ENCODE results near the gene KIF11.

KIF11 gene

DNA sequence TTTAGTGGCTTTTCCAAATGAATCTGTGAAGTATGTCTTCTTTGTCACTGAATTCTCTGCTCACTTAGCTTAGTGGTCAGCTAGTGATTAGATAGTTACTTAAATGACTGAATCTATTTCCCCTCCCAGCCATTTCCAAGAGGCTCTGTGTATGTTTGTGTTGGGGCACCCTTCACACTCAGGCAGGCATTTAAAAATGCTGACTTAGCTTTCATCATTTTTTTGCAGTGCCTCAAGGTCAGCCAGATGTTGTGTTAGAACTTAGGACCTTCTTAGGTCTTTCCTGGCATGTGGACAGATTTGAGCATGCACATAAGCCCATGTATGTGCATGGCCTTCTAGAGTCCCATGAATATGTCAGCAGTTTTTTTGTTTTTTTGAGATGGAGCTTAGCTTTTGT is 71.4 kb downstream of the KIF11 start:
- no peaks in the 10 kb centered on the region for H3K4me1 ChIP-seq (ENCODE audit: insufficient read depth, low read length)
- H3K27me3 ChIP-seq (ENCODE audit: insufficient read depth, low read length) = no peaks in the 10 kb centered on the region
- H2AFZ ChIP-seq (ENCODE audit: low read depth, low read length) = no peak overlapping the region
- no peaks in the 10 kb centered on the region for H3K9me3 ChIP-seq (ENCODE audit: low read length)
- no peak overlapping the region for H3K4me3 ChIP-seq (ENCODE audit: low read length)
- H3K36me3 ChIP-seq (ENCODE audit: insufficient read depth, low read length) = no peaks in the 10 kb centered on the region

DNA sequence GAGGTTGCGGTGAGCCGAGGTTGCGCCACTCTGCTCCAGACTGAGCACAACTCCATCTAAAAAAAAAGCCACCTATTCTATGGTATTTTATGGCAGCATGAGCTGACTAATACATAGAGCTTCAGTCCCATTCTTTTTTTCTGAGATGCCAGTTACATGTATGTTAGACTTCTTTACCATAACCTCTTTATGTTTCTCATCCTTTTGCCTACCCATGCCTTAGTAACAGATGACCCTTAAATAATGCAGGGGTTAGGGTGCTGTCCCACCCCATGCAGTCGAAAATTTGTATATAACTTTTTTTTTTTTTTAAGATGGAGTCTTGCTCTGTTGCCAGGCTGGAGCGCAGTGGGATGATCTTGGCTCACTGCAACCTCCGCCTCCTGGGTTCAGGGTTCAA is 74.1 kb downstream of the KIF11 start:
- no peak overlapping the region for H3K4me3 ChIP-seq (ENCODE audit: low read length)
- no peaks in the 10 kb centered on the region for H3K27me3 ChIP-seq (ENCODE audit: insufficient read depth, low read length)
- no peaks in the 10 kb centered on the region for H3K9me3 ChIP-seq (ENCODE audit: low read length)
- H2AFZ ChIP-seq (ENCODE audit: low read depth, low read length) = no peak overlapping the region
- no peaks in the 10 kb centered on the region for H3K4me1 ChIP-seq (ENCODE audit: insufficient read depth, low read length)
- no peaks in the 10 kb centered on the region for H3K36me3 ChIP-seq (ENCODE audit: insufficient read depth, low read length)

DNA sequence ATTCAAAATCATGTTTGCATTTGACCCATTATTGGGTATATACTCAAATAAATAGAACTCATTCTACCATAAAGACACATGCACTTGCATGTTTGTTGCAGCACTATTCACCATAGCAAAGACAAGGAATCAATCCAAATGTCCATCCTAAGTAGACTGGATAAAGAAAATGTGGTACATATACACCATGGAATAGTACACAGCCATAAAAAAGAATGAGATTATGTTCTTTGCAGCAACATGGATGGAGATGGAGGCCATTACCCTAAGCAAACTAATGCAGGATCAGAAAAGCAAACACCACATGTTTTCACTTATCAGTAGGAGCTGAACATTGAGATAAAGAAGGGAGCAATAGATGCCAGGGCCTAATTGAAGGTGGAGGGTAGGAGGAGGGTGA is 84.8 kb downstream of the KIF11 start:
- Histone ChIP-seq H3K36me3 (ENCODE audit: insufficient read depth, low read length) (no peaks in the 10 kb centered on the region), H3K27me3 (ENCODE audit: insufficient read depth, low read length) (no peaks in the 10 kb centered on the region), H3K4me3 (ENCODE audit: low read length) (no peak overlapping the region), H3K9me3 (ENCODE audit: low read length) (no peaks in the 10 kb centered on the region), H3K4me1 (ENCODE audit: insufficient read depth, low read length) (no peaks in the 10 kb centered on the region), H2AFZ (ENCODE audit: low read depth, low read length) (no peak overlapping the region)

DNA sequence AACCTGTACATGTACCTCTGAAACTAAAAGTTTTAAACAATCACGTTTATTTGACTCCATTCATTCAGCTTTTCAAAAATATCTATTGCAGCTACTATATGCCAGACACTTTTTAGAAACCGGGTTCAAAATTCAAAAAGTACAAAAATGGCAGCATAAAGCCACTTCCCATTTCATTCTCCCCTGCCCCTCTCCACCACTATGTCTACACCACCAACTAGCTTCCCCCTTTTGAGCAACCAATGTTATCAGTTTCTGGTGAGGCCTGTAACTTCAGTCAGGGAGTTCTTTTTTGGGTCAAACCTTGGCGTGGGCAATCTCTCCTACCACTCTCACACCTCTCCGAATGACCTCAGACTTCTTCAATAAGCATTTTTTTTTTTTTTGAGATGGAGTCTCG is 85.3 kb downstream of the KIF11 start:
- H3K4me1 ChIP-seq (ENCODE audit: insufficient read depth, low read length) = no peaks in the 10 kb centered on the region
- no peak overlapping the region for H3K4me3 ChIP-seq (ENCODE audit: low read length)
- no peaks in the 10 kb centered on the region for H3K9me3 ChIP-seq (ENCODE audit: low read length)
- peaks cover 2% of the 10 kb centered on the region for H3K27me3 ChIP-seq (ENCODE audit: insufficient read depth, low read length)
- H3K36me3 ChIP-seq (ENCODE audit: insufficient read depth, low read length) = no peaks in the 10 kb centered on the region
- no peak overlapping the region for H2AFZ ChIP-seq (ENCODE audit: low read depth, low read length)

DNA sequence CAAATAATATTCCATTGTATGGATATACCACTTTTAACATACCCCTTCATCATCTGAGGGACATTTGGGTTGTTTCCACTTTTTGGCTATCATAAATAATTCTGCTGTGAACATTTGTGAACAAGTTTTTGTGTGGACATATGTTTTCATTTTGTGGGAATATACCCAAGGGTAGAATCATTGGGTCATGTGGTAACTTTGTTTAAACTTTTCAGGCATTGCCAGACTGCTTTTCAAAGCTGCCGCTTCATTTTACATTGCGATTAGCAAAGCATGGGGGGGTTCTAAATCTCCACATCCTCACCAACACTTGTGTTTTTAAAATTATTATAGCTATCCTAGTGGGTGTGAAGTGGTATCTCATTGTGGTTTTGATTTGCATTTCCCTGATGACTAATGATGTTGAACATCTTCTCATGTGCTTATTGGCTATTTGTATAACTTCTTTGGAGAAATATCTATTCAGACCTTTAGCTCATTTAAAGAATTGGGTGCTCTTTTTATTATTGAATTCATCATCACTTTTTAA is 88.4 kb downstream of the KIF11 start:
- H2AFZ ChIP-seq (ENCODE audit: low read depth, low read length) = no peak overlapping the region
- H3K9me3 ChIP-seq (ENCODE audit: low read length) = no peaks in the 10 kb centered on the region
- H3K36me3 ChIP-seq (ENCODE audit: insufficient read depth, low read length) = no peaks in the 10 kb centered on the region
- H3K4me3 ChIP-seq (ENCODE audit: low read length) = no peak overlapping the region
- no peaks in the 10 kb centered on the region for H3K4me1 ChIP-seq (ENCODE audit: insufficient read depth, low read length)
- H3K27me3 ChIP-seq (ENCODE audit: insufficient read depth, low read length) = peaks cover 4% of the 10 kb centered on the region

DNA sequence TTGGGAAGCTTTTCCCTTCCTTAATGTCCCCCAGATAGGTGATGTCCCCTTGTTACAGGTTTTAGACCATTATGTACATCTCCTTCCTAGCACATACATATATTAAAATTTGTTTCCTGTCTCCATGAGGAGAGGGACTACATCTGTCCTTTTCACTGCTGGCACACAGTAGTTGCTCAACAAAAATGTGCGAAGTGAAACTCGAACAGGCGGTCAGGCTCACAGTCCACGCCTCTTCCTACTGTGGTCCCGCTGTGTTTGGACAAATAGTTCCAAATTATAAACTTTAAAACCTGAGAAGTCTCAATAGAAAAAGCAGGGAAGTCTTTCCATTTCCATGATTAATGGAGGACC is 95.6 kb downstream of the KIF11 start:
- Histone ChIP-seq H2AFZ (ENCODE audit: low read depth, low read length) (peak overlapping the region; percentile 70), H3K4me3 (ENCODE audit: low read length) (no peak overlapping the region), H3K36me3 (ENCODE audit: insufficient read depth, low read length) (no peaks in the 10 kb centered on the region), H3K9me3 (ENCODE audit: low read length) (peaks cover 11% of the 10 kb centered on the region), H3K4me1 (ENCODE audit: insufficient read depth, low read length) (no peaks in the 10 kb centered on the region), H3K27me3 (ENCODE audit: insufficient read depth, low read length) (peaks cover 62% of the 10 kb centered on the region)

DNA sequence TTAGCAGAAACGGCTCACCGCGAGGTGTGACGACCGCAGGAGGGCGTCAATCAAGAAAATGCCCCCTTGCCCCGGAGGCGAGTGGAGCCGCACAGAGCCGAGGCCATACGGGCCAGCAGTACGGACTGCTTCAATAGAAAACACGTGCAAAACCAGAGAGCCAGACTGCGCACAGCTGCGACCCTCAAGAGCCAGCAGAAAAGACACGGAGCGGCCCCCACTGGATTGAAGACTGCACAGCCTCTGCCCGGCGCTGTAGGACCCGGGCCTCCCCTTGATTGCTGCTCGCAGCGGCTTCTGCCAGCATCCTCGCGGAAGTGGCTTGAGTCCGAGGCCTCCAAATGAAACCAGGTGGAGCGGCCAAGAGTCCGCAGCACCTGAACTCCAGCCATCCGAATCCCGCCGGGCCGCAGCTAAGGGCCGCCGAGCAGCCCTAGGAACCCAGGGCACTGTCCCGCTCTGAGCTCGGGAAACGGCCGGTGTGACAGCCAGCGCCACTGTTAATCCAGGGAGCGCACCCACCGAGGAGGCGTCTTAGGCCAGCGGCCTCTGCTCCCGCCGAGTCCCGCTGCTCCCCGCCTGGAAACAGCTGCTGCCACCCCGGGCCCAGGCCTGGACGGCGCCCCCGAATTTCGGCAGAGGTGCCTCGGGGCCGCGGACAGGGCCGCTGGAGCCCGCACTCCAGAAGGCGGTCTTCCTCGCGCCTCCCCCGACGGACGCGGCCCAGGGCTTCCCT is 96.2 kb downstream of the KIF11 start:
- Histone ChIP-seq H3K4me3 (ENCODE audit: low read length) (peak overlapping the region; percentile 16), H3K9me3 (ENCODE audit: low read length) (peaks cover 11% of the 10 kb centered on the region), H2AFZ (ENCODE audit: low read depth, low read length) (peak overlapping the region; percentile 70), H3K4me1 (ENCODE audit: insufficient read depth, low read length) (no peaks in the 10 kb centered on the region), H3K27me3 (ENCODE audit: insufficient read depth, low read length) (peaks cover 68% of the 10 kb centered on the region), H3K36me3 (ENCODE audit: insufficient read depth, low read length) (no peaks in the 10 kb centered on the region)

DNA sequence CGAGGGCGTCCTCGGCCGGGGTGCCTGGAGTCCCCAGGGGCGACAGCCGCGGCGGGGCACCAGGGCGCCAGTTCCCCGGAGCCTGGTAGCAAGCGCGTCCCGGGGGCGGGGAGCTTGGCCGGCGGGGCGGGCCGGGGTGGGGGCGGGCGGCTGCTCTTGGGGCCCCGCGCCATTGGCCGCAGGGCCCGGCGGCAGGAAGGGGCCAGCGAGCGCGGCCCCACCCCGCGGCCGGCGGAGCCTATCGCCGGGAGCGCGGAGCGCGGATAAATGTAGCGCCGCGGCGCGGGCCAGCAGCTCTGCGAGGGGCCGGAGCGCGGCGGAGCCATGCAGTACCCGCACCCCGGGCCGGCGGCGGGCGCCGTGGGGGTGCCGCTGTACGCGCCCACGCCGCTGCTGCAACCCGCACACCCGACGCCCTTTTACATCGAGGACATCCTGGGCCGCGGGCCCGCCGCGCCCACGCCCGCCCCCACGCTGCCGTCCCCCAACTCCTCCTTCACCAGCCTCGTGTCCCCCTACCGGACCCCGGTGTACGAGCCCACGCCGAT is 96.8 kb downstream of the KIF11 start, which contains the start of gene HHEX:
HHEX (plus strand) TSS at position 293 of the 548 bp plus-strand sequence; CDS start at position 325, 32 bp downstream.
- no peaks in the 10 kb centered on the region for H3K4me1 ChIP-seq (ENCODE audit: insufficient read depth, low read length)
- peak within 1 kb of the TSS; percentile 85 for H2AFZ ChIP-seq (ENCODE audit: low read depth, low read length)
- peaks cover 74% of the 10 kb centered on the region for H3K27me3 ChIP-seq (ENCODE audit: insufficient read depth, low read length)
- no peaks in the 10 kb centered on the region for H3K36me3 ChIP-seq (ENCODE audit: insufficient read depth, low read length)
- H3K9me3 ChIP-seq (ENCODE audit: low read length) = peaks cover 11% of the 10 kb centered on the region
- peak within 1 kb of the TSS; percentile 16 for H3K4me3 ChIP-seq (ENCODE audit: low read length)

DNA sequence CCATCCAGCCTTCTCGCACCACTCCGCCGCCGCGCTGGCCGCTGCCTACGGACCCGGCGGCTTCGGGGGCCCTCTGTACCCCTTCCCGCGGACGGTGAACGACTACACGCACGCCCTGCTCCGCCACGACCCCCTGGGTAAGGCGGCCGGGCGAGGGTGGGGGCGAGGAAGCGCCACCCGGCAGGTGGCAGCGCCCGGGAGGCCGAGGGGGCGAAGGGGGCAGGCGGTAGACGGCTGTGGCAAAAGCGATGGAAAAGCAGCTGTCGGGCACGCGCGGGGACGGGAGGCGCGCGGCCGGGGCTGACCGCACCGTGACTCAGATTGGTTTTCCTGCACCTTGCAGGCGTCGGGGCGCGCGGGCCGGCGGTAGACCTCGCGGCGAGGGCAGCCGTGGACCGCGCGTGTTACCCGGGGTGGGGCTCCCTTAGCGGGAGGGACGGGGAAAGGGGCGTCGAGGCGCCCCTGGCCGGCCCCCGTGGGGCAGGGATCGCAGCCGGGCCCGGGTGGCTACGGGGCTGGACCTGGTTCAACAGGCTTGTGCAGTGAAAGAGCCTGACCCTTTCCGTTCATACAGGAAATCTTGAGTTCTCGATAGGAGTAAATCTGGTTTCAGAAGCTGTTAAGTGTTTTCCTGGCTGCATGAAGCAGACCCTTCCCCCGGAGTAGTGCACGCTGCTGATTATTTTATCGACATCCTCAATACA is 97.4 kb downstream of the KIF11 start:
- peak overlapping the region; percentile 85 for H2AFZ ChIP-seq (ENCODE audit: low read depth, low read length)
- H3K27me3 ChIP-seq (ENCODE audit: insufficient read depth, low read length) = peaks cover 80% of the 10 kb centered on the region
- peaks cover 11% of the 10 kb centered on the region for H3K9me3 ChIP-seq (ENCODE audit: low read length)
- no peak overlapping the region for H3K4me3 ChIP-seq (ENCODE audit: low read length)
- H3K4me1 ChIP-seq (ENCODE audit: insufficient read depth, low read length) = no peaks in the 10 kb centered on the region
- no peaks in the 10 kb centered on the region for H3K36me3 ChIP-seq (ENCODE audit: insufficient read depth, low read length)

DNA sequence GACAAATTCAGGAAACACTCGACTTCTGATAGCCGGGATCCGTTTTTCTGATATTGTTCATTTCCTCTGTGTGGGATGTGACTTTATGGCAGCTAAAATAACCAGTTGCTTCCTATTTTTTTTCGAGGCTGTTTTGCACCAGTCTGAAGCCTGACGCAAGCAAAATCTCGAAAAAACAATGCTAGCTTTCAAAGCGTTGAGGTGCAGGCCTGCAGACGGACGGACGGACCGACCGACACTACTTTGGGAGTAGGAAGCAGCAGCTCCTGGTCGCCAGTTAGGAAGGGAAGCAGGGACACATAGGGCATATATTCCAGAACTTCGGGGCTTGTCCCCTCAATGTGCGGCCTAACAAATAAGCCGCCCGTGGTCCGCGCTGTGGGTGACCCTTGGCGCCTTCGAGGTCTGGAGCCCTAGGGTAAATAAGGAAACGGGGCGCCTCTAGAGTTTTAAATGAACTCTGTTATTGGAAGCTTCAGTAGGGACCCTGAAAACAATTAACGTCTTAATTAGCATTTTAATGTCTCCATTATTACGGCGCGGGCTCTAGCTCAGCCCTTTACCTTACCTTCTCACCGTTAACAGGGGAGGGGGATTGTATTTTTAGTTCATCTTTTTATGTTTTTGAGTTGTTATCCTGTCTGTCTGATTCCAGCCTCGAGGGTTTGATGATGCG is 98.1 kb downstream of the KIF11 start:
- no peaks in the 10 kb centered on the region for H3K4me1 ChIP-seq (ENCODE audit: insufficient read depth, low read length)
- peaks cover 85% of the 10 kb centered on the region for H3K27me3 ChIP-seq (ENCODE audit: insufficient read depth, low read length)
- H3K9me3 ChIP-seq (ENCODE audit: low read length) = peaks cover 11% of the 10 kb centered on the region

DNA sequence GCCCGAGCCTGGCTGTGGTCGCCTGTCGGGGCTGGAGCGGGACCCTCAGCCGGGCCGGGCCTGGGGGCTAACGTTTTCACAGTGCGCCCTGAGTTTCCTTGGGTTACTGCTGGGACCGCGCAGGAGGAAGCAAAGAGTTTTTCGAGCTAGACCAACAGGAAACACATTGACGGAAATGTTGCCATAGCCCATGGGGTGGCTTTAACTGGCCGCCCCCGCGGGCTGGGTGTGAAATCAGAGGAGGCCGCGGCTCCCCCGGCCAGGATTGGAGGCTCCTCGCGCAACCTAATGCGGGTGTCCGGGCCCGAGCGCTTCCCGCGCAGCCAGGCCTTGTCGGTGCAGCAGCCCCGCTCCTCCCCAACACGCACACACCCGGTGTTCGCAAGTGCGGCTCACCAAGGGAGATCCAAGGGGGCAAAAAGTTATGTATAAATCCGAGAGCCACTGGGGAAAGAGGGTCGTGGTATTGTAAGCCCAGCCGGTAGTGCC is 98.7 kb downstream of the KIF11 start:
- Histone ChIP-seq H3K4me1 (ENCODE audit: insufficient read depth, low read length) (no peaks in the 10 kb centered on the region), H3K36me3 (ENCODE audit: insufficient read depth, low read length) (no peaks in the 10 kb centered on the region), H3K4me3 (ENCODE audit: low read length) (no peak overlapping the region), H3K27me3 (ENCODE audit: insufficient read depth, low read length) (peaks cover 88% of the 10 kb centered on the region), H2AFZ (ENCODE audit: low read depth, low read length) (no peak overlapping the region), H3K9me3 (ENCODE audit: low read length) (peaks cover 11% of the 10 kb centered on the region)

More for the DNA sequence above, 98.1 kb downstream of the KIF11 start:
- Histone ChIP-seq H3K36me3 (ENCODE audit: insufficient read depth, low read length) (no peaks in the 10 kb centered on the region), H2AFZ (ENCODE audit: low read depth, low read length) (no peak overlapping the region), H3K4me3 (ENCODE audit: low read length) (no peak overlapping the region)

DNA sequence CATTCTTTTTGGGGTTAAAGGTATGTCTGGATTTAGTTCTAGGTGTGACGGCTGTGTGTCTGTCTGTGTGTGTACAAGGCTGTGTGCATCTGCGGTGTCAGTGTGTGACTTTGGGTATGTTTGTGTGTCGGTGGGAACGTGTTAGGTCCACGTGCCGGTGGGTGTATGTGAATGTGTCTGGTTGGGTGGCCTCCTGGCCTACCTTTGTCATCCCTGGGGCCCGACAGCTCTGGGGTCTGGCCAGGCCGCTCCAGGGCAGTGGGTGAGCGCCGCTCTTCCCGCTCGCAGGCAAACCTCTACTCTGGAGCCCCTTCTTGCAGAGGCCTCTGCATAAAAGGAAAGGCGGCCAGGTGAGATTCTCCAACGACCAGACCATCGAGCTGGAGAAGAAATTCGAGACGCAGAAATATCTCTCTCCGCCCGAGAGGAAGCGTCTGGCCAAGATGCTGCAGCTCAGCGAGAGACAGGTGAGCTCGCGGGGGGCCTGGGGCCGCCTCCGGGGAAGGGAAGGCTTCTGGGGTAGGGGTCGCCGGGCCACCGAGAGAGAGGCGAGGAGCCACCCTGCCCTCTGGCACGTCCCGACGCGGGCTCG is 99.2 kb downstream of the KIF11 start:
- Histone ChIP-seq H3K27me3 (ENCODE audit: insufficient read depth, low read length) (peaks cover 93% of the 10 kb centered on the region), H3K4me3 (ENCODE audit: low read length) (no peak overlapping the region), H3K9me3 (ENCODE audit: low read length) (peaks cover 11% of the 10 kb centered on the region), H3K4me1 (ENCODE audit: insufficient read depth, low read length) (no peaks in the 10 kb centered on the region), H2AFZ (ENCODE audit: low read depth, low read length) (no peak overlapping the region), H3K36me3 (ENCODE audit: insufficient read depth, low read length) (no peaks in the 10 kb centered on the region)
